Right lobe of liver (tissue), 4 donors: ENCODE data around the gene FAM124B.

Experiments
- CTCF ChIP-seq, 4 donors: fragments of 200-600 bp in 3 of 4; fragments of 450-650 bp in 1 of 4; IDR thresholded peaks; one replicate each; pipeline versions ENCODE4 v1.5.1 to v1.8.0; 2016 to 2022; ENCODE audit warnings: antibody characterized with exemption in 4 of 4, mild to moderate bottlenecking in 2 of 4
- POLR2A ChIP-seq: fragments of 450-650 bp; IDR thresholded peaks from one replicate; pipeline ENCODE4 v1.6.1; 2017; ENCODE audit warnings: antibody characterized with exemption, mild to moderate bottlenecking
- donor health status: DM: no; HTN: no; CAD: no.
- donor health status: DM: no; HTN: no; CAD: no.
- donor health status: DM: no; HTN: yes; CAD: no.

GRCh38 chr2:224343226-224343625, 58.7 kb downstream of the FAM124B start:
- no peak for TF ChIP-seq POLR2A
- TF ChIP-seq CTCF (IDR thresholded peaks at IDR 0.05): no peak
